AG04449 (cell line): Measurements from ENCODE around the gene CHD1.

Experiments used
- CTCF ChIA-PET: fragments of 350-600 bp; formaldehyde crosslinking; extraction: SDS; loops from one replicate; lab custom pipeline; 2021; ENCODE audit warnings: antibody characterized with exemption; lab: Yijun Ruan, JAX
- POLR2A ChIA-PET: fragments of 400-600, 350-600 bp; formaldehyde crosslinking; extraction: SDS; loops from one replicate; lab custom pipeline; 2020; ENCODE audit warnings: antibody characterized with exemption, inconsistent platforms; lab: Yijun Ruan, JAX
- DNase-seq: peaks from one replicate; pipeline ENCODE4 v3.0.0-alpha.2; 2010; ENCODE audit warnings: low read depth, low spot score
- H3K4me3 ChIP-seq: 2 replicates; pipeline ENCODE4 v1.5.1; 2011; ENCODE audit warnings: low read depth, mild to moderate bottlenecking, control low read depth, low read length
- TF ChIP-seq, protein P1 (sequence below): IDR thresholded peaks from one replicate; pipeline ENCODE4 v1.5.1; 2011; ENCODE audit warnings: mild to moderate bottlenecking, moderate library complexity, low read length, control low read depth, inconsistent platforms; ENCODE audit not compliant: insufficient read depth; ENCODE audit errors: missing control alignments

The CHD1 gene

DNA sequence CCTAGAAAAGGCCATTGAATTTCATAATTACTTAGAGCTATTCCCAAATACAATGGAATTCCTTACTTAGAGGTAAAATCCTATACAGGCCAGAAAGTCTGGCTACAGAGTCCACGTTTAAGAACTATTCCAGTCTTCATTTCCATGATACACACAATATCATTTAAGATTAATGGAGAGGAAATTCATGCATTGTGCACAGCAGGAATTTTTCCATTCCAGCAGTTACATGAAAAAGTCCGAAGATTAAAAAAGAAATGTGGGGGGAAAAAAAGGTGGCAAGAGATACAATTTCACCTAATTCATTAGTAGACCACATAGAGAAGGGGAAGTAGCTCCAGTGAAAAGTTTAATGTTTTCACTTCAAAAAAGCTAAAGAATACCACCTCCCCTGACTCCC lies 63.1 kb downstream of the CHD1 start:
- DNase-seq, result no peak
- no peak overlapping the region for H3K4me3 ChIP-seq
- ChIA-PET POLR2A (no interaction called here), CTCF (interaction anchor here (1.0 to 1.2 kb wide), 2 partner anchors 9 to 40 kb away, joined by 3 to 4 read pairs; no protein-coding TSS in a partner anchor)
- TF ChIP-seq, protein P1, sequence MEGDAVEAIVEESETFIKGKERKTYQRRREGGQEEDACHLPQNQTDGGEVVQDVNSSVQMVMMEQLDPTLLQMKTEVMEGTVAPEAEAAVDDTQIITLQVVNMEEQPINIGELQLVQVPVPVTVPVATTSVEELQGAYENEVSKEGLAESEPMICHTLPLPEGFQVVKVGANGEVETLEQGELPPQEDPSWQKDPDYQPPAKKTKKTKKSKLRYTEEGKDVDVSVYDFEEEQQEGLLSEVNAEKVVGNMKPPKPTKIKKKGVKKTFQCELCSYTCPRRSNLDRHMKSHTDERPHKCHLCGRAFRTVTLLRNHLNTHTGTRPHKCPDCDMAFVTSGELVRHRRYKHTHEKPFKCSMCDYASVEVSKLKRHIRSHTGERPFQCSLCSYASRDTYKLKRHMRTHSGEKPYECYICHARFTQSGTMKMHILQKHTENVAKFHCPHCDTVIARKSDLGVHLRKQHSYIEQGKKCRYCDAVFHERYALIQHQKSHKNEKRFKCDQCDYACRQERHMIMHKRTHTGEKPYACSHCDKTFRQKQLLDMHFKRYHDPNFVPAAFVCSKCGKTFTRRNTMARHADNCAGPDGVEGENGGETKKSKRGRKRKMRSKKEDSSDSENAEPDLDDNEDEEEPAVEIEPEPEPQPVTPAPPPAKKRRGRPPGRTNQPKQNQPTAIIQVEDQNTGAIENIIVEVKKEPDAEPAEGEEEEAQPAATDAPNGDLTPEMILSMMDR, result no peak

DNA sequence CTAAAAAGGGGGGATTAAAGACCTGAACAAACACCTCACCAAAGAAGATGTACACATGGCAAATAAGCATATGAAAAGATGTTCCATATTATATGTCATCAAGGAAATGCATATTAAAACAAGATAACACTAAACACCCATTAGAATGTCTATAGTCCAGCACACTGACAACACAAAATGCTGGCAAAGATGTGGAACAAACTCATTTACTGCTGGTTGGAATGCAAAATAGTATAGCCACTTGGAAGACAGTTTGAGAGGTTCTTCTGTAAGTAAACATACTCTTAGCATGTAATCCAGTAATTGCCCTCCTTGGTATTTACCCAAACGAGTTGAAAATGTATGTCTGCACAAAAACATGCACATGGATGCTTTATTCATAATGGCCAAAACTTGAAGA lies 81.8 kb downstream of the CHD1 start:
- no peak overlapping the region for H3K4me3 ChIP-seq
- TF ChIP-seq, protein P1, result no peak
- POLR2A ChIA-PET, result no interaction called here
- DNase-seq, result no peak
- CTCF ChIA-PET, result no interaction called here

DNA sequence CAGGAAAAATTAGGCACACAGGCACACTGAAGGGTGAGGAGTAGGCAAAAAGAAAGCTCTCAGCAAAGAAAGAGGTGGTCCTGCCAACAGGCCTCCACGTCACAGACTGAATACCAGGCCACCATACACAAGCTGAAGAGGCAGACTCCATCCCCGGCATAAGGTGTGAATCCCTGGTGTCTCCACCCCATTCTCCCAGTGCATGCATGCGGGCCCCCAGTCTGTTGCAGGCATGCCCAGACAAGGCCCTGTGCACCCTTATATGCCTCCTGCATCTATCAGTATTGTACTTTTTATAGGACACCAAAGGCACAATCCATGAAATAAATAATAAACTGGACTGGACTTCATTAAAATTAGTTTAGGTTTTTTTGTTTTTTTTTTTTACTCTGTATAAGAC lies 82.3 kb downstream of the CHD1 start:
- no peak overlapping the region for H3K4me3 ChIP-seq
- no peak for DNase-seq
- CTCF ChIA-PET, result no interaction called here
- POLR2A ChIA-PET, result no interaction called here
- TF ChIP-seq, protein P1, result no peak

DNA sequence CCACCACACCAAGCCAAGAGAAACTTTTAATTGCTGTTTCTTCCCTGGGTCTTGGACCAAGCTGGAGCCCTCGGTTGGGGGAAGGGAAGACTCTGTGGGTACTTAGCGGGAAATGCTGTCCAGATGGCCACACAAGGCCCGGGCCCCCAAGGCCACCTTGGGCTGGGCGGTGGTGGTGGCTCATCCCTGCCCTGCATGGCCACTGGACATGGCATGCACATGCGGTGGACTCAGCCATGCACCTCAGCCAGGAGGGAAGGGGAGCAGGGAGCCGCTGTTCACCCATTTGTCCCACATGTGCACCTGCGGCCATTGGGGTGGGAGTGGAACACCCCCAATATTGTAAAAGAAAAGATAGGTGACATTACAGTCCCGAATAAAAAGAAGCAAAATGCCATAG lies 82.9 kb downstream of the CHD1 start:
- no peak overlapping the region for H3K4me3 ChIP-seq
- POLR2A ChIA-PET, result no interaction called here
- no peak for DNase-seq
- CTCF ChIA-PET, result no interaction called here
- TF ChIP-seq, protein P1, result no peak

DNA sequence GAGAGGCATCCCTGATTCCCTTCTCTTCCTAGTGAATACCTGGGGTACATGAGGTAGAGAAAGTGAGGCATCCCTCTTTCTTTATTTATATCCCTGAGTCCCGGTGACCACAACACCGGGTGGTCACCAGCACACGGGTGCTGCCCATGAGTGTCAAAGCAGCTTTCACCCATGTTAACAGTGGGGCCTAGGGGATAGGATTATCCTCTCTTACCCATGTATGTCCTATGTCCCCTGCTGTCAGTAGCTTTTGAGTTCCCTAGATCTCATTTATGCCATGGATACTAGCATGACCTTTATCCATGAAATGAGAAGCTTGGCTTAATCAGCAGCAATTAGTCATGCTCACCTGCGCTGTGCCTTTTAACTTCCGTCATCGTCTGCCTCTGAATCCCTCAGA lies 83.9 kb downstream of the CHD1 start:
- POLR2A ChIA-PET, result no interaction called here
- H3K4me3 ChIP-seq, result no peak overlapping the region
- CTCF ChIA-PET, result no interaction called here
- TF ChIP-seq, protein P1, result no peak
- DNase-seq, result no peak

DNA sequence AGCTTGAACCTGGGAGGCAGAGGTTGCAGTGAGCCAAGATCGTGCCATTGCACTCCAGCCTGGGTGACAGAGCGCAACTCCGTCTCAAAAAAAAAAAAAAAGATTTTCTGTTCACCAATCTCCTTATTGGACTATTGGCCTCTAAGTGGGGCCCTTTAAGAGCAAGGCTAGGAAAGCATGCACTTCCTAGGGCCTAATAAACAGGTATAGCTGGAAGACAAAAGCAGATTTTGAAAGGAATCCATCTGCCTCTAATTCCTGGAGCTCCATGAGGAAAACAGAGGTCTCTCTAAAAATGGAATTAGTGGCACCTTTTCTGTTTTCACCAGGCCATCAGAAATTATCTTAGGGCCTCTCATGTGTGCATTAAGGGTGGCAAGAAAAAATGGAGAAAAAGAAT lies 85.3 kb downstream of the CHD1 start:
- CTCF ChIA-PET, result no interaction called here
- no peak overlapping the region for H3K4me3 ChIP-seq
- TF ChIP-seq, protein P1, result no peak

More for the DNA sequence above, 85.3 kb downstream of the CHD1 start:
- no peak for DNase-seq
- POLR2A ChIA-PET, result no interaction called here
